GM10847 (cell line): Measurements from ENCODE around the gene IQCE.

Experiments used
- POLR2A ChIP-seq: IDR thresholded peaks from 2 replicates; pipeline ENCODE4 v1.6.1; 2011; ENCODE audit not compliant: insufficient read length; ENCODE audit errors: extremely low read depth

IQCE gene

DNA sequence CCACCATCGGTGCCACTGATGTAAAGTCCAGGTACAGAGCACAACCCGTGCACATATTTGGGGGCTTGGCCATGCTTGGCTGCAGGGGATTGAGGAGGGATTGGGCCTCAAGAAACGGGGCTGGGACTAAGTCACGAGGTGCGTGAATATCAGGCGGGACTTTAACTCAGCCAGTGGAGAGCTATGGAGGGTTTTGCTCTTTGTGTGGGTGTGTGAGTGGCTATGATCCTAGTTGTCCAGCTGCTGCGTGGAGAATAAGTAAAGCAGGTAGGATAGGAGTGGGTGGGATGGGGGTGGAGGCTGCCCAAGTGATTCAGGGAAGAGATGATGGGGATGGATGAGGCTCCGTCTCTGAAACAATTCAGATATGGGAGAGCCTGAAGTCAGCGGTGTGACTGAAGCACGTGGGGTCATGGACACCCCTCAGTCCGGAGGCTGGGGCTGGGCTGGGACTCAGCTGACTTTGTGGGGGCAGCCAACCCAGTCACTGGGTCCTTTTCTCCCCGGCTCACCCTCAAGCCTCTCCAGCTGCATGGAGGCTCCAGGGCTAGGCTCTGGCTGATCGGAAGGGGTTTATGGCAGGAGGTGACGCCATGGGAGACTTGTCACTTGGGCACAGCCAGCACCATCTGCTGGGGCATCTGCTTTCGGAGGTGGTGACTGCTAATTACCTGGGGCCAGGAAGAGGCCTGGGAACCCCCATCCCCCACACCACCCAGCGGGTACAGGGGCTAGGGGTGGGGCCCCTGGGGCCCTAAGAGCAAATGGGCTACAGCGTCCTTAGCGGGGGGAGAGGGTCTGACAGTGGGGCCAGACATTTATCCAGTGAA lies 40.9 kb upstream of the IQCE start:
- no peak for TF ChIP-seq POLR2A

DNA sequence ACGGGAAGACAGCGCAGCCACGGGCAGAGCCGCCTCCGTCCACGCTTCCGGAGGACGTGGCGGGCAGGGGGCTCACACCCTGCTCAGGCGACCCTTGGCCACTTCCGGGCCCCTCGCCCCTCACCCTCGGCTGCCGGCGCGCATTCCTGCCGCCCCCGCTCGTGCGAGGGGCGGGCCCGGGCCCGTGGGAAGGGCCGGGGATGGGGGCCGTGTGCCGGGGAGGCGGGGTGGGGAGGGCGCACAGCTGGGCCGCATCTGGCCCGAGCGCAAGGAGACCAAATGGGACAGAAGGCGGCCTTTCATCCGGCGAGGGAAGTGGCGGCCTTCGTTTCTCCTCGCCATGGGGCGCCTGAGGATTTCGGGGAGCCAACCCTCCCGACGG lies 40.1 kb upstream of the IQCE start:
- no peak for TF ChIP-seq POLR2A

DNA sequence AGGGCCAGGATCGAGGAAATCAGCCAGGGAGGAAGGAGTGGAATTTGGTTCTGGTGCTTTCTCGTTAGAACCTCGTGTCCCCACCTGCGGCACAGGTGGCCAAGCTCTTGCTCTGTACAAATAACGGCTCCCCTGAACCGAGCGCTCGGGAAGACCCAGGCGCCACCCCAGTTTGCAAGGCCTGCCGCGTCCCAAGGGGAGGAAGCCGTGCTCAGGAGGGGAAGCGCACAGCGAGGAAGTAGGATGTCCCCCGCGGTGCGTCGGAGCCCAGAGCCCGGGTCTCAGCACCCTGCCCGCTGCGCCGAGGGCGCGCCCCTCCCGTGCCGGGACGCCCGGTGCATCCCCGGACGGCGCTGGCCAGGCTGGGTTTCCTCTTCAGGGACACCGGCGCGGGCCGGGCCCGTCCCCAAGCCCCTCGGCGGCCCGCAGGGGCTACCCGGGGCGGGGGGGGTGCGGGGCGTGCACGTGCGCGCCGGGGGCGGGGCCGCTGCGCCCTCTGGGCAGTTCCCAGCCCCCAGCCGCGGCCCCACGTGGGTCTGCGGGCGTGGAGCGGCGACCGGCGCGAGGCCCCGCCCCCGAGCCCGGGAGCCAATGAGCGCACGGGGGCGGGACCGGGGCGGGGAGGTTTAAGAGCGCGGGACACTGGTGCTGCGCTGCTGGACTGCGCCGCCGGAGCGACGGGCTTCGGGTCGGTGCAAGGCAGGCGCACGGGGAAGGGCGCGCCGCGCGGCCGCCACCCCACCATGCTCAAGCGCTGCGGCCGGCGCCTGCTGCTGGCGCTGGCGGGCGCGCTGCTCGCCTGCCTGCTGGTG lies 39.5 kb upstream of the IQCE start, which contains the start of gene LFNG:
LFNG (plus strand) TSS at position 656 of the 812 bp plus-strand sequence; CDS start at position 744, 88 bp downstream.
- peak; percentile 80 for TF ChIP-seq POLR2A

DNA sequence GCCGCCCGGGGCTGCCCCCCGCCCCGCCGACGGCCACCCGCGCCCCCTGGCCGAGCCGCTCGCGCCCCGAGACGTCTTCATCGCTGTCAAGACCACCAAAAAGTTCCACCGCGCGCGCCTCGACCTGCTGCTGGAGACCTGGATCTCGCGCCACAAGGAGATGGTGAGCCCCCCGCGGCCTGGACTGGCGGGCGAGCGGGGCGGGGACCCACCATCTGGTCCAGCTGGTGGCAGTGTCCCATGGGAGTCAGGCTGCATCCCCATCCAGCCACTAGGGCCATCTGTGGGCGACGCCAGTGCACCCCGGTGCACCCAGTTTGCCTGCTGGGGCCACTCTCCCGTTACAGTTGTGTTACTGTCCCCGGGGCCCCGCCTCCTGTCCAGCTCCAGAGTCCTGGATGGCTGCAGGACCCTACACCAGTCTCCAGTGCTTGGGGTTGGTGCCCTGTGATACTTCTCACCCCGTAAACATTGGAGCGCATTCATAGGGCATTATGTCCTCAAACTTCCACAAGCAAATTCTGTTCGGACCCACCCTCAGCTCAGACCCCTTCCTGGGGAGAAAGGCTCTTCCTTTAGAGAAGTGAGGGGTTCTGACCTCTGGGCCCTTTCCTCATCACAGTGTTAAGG lies 38.5 kb upstream of the IQCE start:
- TF ChIP-seq POLR2A = no peak

DNA sequence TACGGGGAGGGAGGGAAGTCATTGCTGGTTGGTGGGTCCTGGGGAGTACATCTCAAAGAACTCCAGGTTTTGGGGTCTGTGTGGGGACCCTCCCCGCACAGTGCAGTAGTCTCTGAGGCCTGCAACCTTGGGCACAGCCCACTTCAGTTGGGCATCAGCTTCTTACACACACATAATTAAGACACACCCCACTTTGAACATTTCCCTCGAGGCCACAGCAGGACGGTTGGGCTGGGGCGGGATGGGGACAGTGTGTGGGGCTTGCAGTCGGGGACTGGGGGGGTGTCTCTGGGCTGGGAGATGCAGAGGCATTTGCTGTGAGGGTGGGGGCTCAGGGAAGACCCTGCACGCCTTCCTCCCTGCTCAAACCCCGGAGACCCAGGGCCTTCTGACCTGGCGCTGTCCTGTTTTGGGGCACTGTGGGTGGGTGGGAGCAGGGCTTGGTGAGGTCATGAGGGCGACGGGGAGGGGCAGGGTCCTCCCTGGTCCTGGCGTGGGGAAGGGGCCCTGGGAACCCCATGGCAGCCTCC lies 38.0 kb upstream of the IQCE start:
- no peak for TF ChIP-seq POLR2A

DNA sequence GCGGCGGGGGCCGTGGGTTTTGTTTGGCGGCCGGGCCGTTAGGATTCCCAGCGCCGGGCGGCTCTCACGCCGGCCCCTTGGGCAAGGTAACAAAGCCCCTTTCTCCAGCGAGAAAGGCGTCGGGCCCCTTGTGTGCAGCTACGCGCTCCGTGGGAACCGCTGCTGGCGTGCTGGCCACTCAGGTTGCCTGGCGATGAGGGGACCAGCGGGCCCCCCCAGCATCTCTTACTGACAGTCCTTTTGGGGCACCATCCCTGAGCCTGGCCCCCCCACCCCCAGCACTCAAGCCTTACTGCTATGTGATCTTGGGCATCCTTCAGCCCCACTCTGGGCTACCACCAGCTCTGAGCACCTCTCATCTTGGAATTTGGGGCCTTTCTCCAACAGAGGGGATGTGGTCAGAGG lies 37.4 kb upstream of the IQCE start:
- TF ChIP-seq POLR2A = no peak

DNA sequence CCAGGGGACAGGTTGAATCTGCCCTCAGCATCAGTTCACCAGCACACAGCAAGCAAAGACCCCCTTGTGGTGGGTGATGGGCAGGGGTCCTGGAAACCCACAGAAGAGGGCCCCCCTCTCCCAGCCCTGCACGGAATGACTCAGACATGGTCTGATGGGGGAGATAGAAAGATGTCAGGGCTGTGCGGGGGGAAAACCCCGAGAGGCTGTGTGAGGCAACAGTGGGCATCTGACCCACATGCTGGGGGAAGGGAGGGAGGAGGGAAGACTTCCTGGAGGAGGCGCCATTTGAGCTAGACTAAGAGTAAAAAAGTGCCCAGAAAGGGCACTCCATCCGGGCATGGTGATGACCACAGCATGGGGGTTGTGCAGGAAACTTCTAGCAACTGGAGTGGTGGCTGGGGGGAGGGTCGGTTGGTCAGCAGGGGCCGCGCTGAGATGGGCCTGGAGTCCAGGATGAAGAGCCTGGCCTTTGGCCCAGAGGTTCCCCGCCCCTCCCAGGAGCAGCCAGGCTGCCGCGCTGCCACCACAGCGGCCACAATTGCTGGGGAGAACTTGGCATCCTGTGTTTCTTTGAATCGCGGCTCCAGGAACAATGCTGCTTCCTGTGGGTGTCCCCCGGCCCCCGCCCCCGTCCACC lies 36.7 kb upstream of the IQCE start:
- TF ChIP-seq POLR2A = no peak

DNA sequence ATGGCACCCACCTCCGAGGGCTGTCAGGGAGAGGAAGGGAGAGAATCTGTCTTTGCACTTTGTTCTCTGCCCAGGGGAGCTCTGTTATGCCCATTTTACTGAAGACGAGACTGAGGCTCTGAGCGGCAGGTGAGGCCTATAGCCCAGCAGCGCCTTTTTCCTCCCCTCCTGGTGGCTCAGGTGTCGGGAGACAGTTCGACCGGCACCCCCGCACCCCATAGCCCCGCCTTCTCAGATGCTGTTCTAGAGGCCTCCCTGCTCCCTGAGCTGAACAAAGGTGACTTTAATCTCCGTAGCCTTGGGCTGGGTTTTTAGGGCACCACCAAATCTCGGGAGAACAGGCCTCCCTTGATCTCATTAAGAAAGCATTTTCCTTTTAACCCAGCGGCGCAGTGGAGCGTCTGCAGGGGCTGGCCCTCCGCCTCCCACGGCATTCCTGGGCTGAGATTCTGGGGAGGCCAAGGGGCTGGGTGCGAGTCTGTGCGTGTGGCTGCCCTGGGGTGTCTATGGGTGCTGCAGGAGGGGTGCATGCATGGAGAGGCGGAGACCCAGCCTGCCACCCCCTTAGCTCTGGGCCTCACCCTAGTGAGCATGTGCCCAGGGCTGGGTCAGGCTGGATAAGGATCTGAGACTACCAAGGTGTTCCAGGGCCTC lies 35.9 kb upstream of the IQCE start:
- TF ChIP-seq POLR2A = no peak

DNA sequence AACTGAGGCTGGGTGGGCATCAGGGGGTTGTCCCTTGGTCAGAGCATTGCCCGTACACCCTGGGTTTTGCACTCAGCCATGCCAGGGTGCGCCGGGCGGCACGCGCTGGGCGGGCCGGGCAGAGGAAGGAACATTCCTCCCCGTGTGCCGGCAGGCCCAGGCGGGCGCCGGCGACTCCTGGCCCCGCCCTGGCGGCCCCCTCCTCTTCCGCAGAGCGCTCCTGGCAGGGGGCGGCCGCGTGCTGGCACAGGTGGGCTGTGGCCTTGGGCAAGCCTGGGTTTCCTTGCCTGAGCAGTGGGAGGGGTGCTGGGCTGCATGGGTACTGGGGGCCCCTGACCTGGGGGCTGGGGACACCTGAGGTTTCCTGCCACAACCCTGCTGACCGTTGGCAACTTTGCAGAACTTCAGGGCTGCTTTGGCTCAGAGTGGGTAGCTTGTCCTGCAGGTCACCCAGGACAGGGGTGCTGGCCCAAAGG lies 35.3 kb upstream of the IQCE start:
- TF ChIP-seq POLR2A = no peak

DNA sequence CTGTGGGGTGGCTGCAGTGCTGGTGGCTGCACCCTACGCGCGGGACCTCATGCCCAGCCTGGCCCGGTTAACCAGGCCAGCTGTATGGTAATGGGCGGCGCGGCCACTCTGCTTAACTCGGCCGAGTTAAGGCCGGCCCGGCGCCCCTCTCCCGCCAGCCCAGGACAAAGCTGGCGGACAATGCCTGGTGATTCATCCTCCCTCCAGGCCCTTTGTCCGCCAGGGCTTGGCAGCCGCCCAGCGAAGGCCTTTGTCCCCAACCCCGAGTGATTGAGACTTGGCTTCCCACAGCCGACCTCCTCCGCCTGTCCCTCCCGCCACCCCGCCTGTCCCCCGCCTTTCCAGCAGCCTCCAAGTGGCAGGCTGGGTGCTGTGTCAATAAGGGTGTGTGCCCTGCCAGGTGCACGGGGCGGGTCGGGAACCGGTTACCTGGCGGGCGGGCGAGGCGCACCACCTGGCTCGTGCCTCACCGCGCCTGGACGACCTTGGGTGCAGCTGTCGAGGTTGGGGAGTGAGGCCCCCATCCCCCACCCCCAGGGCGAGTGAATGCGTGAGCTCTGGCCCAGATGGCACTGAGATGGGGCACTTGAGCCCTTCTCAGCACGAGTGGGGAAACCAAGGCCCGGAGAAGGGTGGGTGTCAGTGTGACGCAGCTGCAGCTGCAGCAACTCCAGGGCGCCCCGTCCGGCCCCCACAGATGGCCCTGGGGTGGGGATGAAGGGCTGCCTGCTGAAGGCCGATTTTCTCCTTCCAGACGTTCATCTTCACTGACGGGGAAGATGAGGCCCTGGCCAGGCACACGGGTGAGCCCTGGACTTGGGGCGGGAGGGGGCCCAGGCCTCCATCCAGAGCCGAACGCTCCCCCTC lies 34.6 kb upstream of the IQCE start:
- no peak for TF ChIP-seq POLR2A

DNA sequence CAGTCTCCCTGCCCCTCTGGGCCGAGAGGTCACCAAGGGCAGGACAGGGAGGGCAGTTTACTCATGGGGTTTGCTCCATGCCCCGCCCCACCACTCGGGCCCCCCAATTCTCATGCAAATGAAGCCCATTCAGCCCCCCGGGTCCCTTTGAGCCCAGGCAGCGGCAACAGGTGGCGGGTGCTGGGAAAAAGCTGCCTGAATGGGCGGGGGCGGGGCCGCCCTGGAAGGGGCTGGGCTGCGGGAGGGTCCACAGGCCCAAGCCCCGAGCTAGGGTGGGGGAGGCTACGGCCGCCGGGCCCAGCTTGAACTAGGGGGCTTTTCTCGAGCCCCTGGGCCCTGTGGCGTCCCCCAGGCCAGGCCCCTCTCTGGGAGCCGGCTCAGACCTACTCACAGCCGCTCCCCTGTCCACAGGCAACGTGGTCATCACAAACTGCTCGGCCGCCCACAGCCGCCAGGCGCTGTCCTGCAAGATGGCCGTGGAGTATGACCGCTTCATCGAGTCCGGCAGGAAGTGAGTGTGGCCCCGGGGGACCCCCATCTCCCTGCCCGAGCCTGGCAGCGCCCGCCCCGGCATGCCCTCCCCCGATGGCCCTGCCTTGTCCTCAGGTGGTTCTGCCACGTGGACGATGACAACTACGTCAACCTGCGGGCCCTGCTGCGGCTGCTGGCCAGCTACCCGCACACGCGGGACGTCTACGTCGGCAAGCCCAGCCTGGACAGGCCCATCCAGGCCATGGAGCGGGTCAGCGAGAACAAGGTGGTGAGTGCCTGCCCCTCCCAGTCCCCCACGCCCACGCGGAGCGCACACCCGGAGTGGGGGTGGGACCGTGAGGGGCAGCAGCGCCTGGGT lies 33.7 kb upstream of the IQCE start:
- no peak for TF ChIP-seq POLR2A
